Measurements from ENCODE around the gene PPDPF.
"Not testable (repeated sequence)": the region's sequence is repeated elsewhere in the genome, so short reads cannot be mapped to it uniquely, and the experiment has no call there.

Gene PPDPF

GRCh38 chr20:63565699-63566335 is 45.3 kb downstream of the PPDPF start:
- no peak for DNase-seq

GRCh38 chr20:63566395-63567135 is 46.0 kb downstream of the PPDPF start:
- no peak for DNase-seq

GRCh38 chr20:63567136-63567385 is 46.5 kb downstream of the PPDPF start:
- DNase-seq: no peak

- DNase-seq: no peak
These were observed 47.0 kb downstream of the PPDPF start for GRCh38 chr20:63567386-63568169.

GRCh38 chr20:63568170-63568981 is 47.8 kb downstream of the PPDPF start:
- no peak for DNase-seq

- no peak for DNase-seq
These were observed 48.7 kb downstream of the PPDPF start for GRCh38 chr20:63568986-63569949.

GRCh38 chr20:63570281-63571086 is 49.9 kb downstream of the PPDPF start:
- DNase-seq: no peak

GRCh38 chr20:63571087-63571478 is 50.5 kb downstream of the PPDPF start:
- not testable (repeated sequence) for DNase-seq

All from fibroblast of skin of scalp (primary cell).